Suprapubic skin (tissue), 3 donors: ENCODE data around the gene RELN.

ENCODE experiments used
- POLR2A ChIP-seq, 2 donors: fragments of 450-650 bp; IDR thresholded peaks; one replicate each; pipeline ENCODE4 v1.6.1; 2017; ENCODE audit warnings: antibody characterized with exemption in 2 of 2, mild to moderate bottlenecking in 2 of 2, moderate library complexity in 2 of 2
- TF ChIP-seq, protein P1 (sequence below), 2 donors: fragments of 200-600 bp in 1 of 2; fragments of 450-650 bp in 1 of 2; sonication (generic) in 1 of 2; IDR thresholded peaks; one replicate each; pipeline ENCODE4 v1.5.1; 2016 to 2019; ENCODE audit warnings: antibody characterized with exemption in 2 of 2, mild to moderate bottlenecking in 1 of 2, moderate library complexity in 1 of 2

DNA sequence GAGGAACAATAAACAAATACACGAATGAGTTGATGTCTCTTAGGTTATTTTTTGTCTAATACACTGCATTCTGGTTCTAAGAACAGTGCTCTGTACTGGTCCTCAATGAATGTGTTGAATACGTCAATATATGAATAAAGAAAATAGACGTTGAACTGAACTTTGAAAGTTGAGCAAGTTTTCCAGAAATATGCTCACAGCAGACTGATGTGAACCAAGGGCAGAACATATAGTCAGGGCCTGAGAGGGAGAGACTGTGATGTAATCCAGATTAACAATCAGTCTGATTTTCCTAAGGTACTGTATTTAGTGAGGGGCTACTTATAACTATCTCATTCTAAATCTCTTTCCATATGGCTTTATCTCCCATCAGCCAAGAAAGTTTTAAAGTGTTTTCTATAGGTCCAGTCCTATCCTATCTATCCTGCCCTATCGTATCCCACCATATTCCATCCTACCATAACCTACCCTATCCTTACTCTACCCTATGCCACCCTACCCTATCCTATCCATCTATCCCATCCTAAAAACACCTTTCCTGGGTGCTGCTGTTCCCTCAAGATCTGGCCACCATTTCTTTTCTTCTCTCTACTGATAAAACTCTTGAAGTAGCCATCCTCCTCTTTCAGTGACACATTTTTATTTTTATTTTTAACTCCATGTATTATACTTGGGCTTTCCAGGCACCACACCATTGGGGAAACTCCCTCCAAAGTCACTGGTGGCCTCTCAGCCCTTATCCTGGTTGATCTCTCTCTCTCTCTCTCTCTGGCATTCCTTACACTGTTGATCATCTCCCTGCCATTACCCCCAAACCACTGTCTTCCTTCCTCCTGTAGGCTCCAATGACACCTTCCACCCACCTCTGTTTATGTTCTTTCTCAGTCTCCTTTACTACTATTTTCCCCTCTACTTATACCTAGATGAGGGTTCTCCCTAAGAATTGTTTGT lies 331.1 kb downstream of the RELN start:
- TF ChIP-seq, protein P1, sequence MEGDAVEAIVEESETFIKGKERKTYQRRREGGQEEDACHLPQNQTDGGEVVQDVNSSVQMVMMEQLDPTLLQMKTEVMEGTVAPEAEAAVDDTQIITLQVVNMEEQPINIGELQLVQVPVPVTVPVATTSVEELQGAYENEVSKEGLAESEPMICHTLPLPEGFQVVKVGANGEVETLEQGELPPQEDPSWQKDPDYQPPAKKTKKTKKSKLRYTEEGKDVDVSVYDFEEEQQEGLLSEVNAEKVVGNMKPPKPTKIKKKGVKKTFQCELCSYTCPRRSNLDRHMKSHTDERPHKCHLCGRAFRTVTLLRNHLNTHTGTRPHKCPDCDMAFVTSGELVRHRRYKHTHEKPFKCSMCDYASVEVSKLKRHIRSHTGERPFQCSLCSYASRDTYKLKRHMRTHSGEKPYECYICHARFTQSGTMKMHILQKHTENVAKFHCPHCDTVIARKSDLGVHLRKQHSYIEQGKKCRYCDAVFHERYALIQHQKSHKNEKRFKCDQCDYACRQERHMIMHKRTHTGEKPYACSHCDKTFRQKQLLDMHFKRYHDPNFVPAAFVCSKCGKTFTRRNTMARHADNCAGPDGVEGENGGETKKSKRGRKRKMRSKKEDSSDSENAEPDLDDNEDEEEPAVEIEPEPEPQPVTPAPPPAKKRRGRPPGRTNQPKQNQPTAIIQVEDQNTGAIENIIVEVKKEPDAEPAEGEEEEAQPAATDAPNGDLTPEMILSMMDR (IDR thresholded peaks at IDR 0.05) = no peak
- TF ChIP-seq POLR2A (IDR thresholded peaks at IDR 0.05) = no peak
